OCI-M2 (cell line): ENCODE data around the gene MAN2A1.

ENCODE experiments used
- DNase-seq: peaks from one replicate; lab custom pipeline; 2025; ENCODE audit not compliant: unreplicated experiment; lab: John Stamatoyannopoulos, UW

The MAN2A1 gene

GRCh38 chr5:109678447-109678846 is 11.3 kb upstream of the MAN2A1 start:
- no peak for DNase-seq

- DNase-seq: no peak
These were observed 8.0 kb upstream of the MAN2A1 start for GRCh38 chr5:109681763-109682162.

GRCh38 chr5:109682383-109682782 is 7.3 kb upstream of the MAN2A1 start:
- no peak for DNase-seq

GRCh38 chr5:109685916-109686315 is 3.8 kb upstream of the MAN2A1 start:
- no peak for DNase-seq

DNA sequence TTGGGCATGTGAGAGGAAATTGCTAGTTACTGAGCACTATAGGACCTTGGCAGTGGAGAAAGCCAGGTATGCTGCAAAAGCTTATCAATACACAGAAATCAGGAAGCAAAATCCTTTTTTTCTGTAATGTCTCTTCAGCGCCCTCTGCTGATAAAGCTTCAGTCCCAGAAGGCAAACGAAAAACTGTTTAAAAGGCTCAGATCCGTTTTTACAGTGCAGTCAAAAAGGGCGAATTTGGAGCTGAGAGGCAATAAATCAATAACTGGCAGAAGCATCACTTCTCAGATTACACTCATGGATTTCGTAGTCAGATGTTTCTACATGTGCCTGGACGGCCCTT is 1.1 kb upstream of the MAN2A1 start:
- peak; percentile 53 for DNase-seq

DNA sequence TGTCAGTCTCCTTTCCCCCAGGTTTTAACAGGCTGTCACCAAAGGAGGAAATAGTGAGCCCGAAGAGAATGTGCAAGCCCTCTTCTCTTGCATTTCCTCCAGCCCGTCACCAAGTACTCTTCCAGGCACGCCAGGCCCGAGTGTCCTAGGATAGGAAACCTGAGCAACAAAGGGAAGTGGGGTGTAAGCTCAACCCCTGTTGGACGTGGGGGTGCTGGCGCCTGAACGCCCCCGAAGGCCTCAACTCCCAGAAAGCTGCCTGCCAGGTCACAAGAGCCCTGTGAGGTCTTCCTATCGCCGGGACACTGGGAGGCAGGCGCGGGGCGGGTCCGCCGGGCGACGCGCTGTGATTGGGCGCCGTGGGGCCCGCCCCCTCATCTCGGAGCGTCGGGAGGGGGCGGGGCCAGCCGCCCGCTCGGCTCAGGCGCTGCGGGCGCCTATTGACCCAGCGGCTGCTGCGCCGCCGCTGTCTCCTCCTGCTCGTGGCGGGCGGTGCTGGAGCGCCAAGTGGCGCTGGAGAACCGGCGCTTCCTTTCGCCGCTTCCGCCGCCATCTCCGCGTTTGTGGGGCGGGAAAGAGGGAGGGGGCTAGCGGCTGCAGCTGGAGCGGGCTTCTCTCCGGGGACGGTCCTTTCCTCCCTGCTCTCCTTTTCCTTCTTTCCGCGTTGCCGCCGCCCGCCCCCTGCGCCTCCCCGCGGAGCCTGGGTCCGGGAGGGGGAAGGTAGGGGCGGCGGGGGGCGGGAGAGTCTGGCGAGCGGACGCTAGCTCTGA is 572 bp upstream of the MAN2A1 start:
- DNase-seq: peak; percentile 15

GRCh38 chr5:109690242-109690974 is 681 bp downstream of the MAN2A1 start:
- no peak for DNase-seq

DNA sequence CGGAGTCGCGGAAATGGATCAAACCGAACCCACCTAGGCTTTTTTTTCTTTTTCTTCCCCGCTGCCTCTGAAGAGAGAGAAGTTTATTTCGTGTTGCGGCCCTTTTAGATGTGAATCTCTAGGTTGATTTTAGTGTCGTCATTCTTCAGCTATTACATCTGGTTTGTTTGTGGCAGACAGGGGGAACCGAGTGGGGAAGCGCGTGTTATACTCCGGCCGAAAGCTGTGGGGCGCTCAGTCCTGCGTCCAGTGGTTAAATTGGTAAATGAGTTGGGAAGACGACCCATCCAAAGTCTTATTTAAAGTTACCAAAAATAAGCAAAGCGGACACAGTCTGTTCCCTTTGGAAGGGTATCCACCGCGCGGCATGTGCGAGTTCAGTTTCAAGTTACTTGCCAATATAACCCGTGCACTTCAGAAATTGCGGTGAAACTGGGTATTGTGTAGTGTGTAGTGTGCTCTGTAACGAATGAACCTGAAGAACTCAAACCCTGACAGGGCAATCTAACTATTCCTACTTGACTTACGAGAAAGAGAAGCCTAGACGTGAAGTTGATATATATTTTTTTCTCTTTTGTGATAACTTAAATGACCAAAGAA is 1.3 kb downstream of the MAN2A1 start:
- no peak for DNase-seq

- DNase-seq: no peak
These were observed 2.3 kb downstream of the MAN2A1 start for GRCh38 chr5:109691996-109692395.

GRCh38 chr5:109692852-109693251 is 3.1 kb downstream of the MAN2A1 start:
- no peak for DNase-seq

- no peak for DNase-seq
These were observed 4.0 kb downstream of the MAN2A1 start for GRCh38 chr5:109693535-109694400.

DNA sequence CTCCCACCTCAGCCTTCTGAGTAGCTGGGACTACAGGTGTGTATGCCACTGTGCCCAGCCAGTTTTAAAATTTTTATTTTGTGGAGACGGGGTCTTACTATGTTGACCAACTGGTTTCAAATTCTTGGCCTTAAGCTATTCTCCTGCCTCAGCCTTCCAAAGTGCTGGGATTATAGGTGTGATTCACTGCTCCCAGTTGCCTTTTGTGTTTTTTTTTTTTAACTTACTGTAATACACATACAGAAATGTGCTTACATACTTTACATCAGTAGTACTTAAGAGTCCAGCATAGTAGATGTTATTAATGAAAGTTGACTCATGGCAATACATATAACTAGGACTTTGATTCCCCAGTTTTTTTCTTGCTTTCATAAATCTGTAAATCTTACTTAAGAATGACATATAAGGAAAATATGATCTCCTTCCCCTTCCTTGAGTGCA is 4.7 kb downstream of the MAN2A1 start:
- DNase-seq: no peak

DNA sequence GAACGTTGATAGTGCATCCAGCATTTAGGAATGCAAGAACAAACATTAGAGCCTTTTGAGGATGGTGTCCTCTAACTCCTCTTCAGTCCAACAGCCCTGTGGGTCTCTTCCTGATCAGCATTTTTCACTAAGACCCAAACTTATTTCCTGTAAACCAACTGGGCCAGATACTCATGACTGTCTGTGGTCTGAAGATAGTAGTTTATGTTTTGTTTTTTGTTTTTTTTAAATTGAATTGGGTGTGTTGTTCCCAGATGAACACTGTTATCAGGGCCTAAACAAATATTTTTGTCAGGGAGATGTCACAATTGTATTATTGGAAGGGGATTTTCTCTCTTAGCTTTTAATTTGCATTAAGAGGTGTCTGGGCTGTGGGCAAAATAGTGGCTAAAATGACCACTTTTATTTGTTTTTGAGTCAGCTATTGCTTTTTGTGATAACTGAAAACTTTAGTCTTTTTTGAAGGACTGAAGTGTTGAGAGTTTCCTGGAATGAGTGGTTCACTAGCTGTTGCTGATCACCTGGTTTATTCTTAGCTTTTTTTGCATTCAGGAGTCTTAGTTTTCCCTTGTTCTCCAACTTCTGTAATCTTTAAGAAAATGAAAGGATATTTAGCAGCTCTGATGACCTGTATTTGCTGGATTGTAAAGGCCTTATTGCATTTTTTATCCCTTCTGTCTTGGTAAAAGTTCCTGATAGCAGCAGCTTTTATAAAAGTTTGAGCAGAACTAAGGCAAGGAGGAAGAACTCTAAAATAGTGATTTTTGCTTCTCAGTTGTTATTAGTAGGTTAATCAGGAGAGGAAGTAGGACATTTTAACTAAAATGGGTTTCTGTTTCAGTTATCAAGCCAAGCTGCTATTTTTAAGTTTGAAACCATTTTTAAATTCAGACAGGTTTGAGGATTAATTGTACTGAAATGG is 5.5 kb downstream of the MAN2A1 start:
- no peak for DNase-seq

- no peak for DNase-seq
These were observed 7.6 kb downstream of the MAN2A1 start for GRCh38 chr5:109697339-109697738.

GRCh38 chr5:109700516-109701153 is 10.9 kb downstream of the MAN2A1 start:
- no peak for DNase-seq

DNA sequence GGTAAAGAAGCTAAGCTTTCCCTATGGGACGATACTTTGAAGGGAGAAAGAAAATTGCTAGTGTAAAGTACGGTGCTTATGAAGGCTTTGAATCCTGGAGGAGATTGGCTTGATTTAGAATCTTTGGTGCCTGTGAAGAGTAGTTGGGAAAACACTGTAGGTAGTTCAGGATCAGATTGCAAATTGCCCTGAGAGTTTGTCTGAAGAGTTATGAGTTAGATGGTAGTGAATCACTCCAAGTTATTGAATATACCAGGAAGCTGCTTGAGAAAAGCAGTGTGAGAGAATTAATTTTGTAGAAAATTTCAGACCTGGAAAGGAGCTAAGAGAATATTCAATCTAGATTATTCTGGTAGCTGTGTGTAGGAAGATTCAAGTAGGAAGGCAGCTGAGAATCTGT is 11.5 kb downstream of the MAN2A1 start:
- no peak for DNase-seq

DNA sequence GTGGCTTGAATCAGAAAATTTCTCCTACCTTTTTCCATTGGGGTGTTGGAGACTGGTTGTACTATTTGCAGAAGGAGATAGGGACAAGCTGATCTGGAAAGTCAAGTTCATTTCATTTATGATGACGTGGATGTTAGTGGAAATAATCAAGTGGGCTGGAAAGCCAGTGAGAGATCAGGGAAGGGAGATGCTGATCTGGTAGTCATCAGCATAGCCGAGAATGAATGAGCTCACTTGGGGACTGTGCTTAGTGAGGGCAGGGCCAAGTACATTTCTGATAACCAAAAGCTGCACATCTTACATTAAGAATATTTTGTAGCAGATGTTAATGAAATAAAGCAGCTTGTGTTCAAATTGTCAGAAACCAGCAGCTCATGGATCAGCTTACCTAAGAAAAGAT is 12.1 kb downstream of the MAN2A1 start:
- DNase-seq: no peak

GRCh38 chr5:109703166-109703565 is 13.4 kb downstream of the MAN2A1 start:
- no peak for DNase-seq

- no peak for DNase-seq
These were observed 14.1 kb downstream of the MAN2A1 start for GRCh38 chr5:109703829-109704228.
